Astrocyte of the spinal cord (primary cell): ENCODE measurements around the gene NMT2.

Experiments used
- DNase-seq: peaks from one replicate; pipeline ENCODE4 v3.0.0; 2011; ENCODE audit warnings: low read depth, low spot score
- H3K4me3 ChIP-seq: 2 replicates; pipeline ENCODE4 v1.5.1; 2011; ENCODE audit warnings: low read depth, mild to moderate bottlenecking, low read length, moderate library complexity
- in situ Hi-C: cut with HindIII; loops from 2 replicates; pipeline ENCODE4 v1.10.0; 2017; ENCODE audit warnings: low sequenced_read_pairs
- TF ChIP-seq, protein P1 (sequence below): IDR thresholded peaks from 2 replicates; pipeline ENCODE4 v1.5.1; 2012; ENCODE audit warnings: low read depth, mild to moderate bottlenecking, low read length, inconsistent platforms

NMT2 gene

GRCh38 chr10:15146366-15146765 lies 22.1 kb downstream of the NMT2 start:
- no peak for DNase-seq
- in situ Hi-C loops: no loop called here
- H3K4me3 ChIP-seq: no peak overlapping the region
- TF ChIP-seq, protein P1, sequence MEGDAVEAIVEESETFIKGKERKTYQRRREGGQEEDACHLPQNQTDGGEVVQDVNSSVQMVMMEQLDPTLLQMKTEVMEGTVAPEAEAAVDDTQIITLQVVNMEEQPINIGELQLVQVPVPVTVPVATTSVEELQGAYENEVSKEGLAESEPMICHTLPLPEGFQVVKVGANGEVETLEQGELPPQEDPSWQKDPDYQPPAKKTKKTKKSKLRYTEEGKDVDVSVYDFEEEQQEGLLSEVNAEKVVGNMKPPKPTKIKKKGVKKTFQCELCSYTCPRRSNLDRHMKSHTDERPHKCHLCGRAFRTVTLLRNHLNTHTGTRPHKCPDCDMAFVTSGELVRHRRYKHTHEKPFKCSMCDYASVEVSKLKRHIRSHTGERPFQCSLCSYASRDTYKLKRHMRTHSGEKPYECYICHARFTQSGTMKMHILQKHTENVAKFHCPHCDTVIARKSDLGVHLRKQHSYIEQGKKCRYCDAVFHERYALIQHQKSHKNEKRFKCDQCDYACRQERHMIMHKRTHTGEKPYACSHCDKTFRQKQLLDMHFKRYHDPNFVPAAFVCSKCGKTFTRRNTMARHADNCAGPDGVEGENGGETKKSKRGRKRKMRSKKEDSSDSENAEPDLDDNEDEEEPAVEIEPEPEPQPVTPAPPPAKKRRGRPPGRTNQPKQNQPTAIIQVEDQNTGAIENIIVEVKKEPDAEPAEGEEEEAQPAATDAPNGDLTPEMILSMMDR: no peak

- peak; percentile 34 for DNase-seq
- in situ Hi-C loops: no loop called here
- no peak overlapping the region for H3K4me3 ChIP-seq
- TF ChIP-seq, protein P1: no peak
Measured at GRCh38 chr10:15144788-15145187, 23.7 kb downstream of the NMT2 start.

GRCh38 chr10:15141136-15142054 lies 27.1 kb downstream of the NMT2 start:
- peak; percentile 39 for DNase-seq
- no peak overlapping the region for H3K4me3 ChIP-seq
- TF ChIP-seq, protein P1: no peak

GRCh38 chr10:15140698-15141097 lies 27.8 kb downstream of the NMT2 start:
- in situ Hi-C loops: no loop called here
- TF ChIP-seq, protein P1: no peak
- no peak for DNase-seq
- H3K4me3 ChIP-seq: no peak overlapping the region

More at GRCh38 chr10:15141136-15142054, 27.1 kb downstream of the NMT2 start:
- in situ Hi-C loops: no loop called here

DNA sequence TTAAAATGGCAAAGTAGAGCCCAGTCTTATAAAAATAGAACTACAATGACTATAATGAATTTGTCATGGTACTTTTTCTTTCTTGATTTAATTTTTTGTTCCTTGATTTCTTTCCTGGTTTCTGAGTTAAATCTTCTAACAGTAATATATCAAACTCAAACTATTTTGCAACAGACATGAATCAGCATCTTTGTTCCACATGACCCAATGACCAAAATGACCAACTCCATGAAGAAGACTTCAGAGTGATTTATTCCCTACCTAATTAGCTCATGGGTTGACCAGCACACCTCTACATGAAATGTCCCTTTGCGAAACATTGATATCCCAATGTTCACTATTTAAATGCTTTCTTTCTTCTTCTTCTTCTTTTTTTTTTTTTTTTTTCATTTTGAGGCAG lies 30.9 kb downstream of the NMT2 start:
- no peak overlapping the region for H3K4me3 ChIP-seq
- TF ChIP-seq, protein P1: no peak
- no peak for DNase-seq
- in situ Hi-C loops: no loop called here

- in situ Hi-C loops: no loop called here
- DNase-seq: no peak
- no peak overlapping the region for H3K4me3 ChIP-seq
- TF ChIP-seq, protein P1: no peak
Measured at GRCh38 chr10:15137036-15137359, 31.5 kb downstream of the NMT2 start.
